ENCODE results near the gene TAC1.
"Not testable (repeated sequence)": the region's sequence is repeated elsewhere in the genome, so short reads cannot be mapped to it uniquely, and the experiment has no call there.

Gene TAC1

GRCh38 chr7:97731736-97732564, at the start of gene TAC1:
TSS of gene TAC1 (plus strand) at chr7:97732086. CDS start at chr7:97732613, 527 bp downstream.
- no peak for DNase-seq (ENCODE audit: low spot score)

- DNase-seq (ENCODE audit: low spot score), result no peak
Observed at GRCh38 chr7:97685952-97686351, 45.9 kb upstream of the TAC1 start.

- DNase-seq (ENCODE audit: low spot score), result no peak
Observed at GRCh38 chr7:97693586-97693985, 38.3 kb upstream of the TAC1 start.

GRCh38 chr7:97694355-97694754, 37.5 kb upstream of the TAC1 start:
- no peak for DNase-seq (ENCODE audit: low spot score)

GRCh38 chr7:97697396-97697795, 34.5 kb upstream of the TAC1 start:
- DNase-seq (ENCODE audit: low spot score), result no peak

GRCh38 chr7:97722386-97722785, 9.5 kb upstream of the TAC1 start:
- no peak for DNase-seq (ENCODE audit: low spot score)

GRCh38 chr7:97732565-97733275, 834 bp downstream of the TAC1 start:
- no peak for DNase-seq (ENCODE audit: low spot score)

- no peak for DNase-seq (ENCODE audit: low spot score)
Observed at GRCh38 chr7:97733276-97734161, 1.6 kb downstream of the TAC1 start.

- no peak for DNase-seq (ENCODE audit: low spot score)
Observed at GRCh38 chr7:97734255-97734654, 2.4 kb downstream of the TAC1 start.

GRCh38 chr7:97735075-97735474, 3.2 kb downstream of the TAC1 start:
- DNase-seq (ENCODE audit: low spot score), result no peak

- DNase-seq (ENCODE audit: low spot score), result no peak
Observed at GRCh38 chr7:97748482-97748881, 16.6 kb downstream of the TAC1 start.

GRCh38 chr7:97751566-97751965, 19.7 kb downstream of the TAC1 start:
- no peak for DNase-seq (ENCODE audit: low spot score)

- DNase-seq (ENCODE audit: low spot score), result no peak
Observed at GRCh38 chr7:97752215-97752614, 20.3 kb downstream of the TAC1 start.

GRCh38 chr7:97757824-97758223, 25.9 kb downstream of the TAC1 start:
- no peak for DNase-seq (ENCODE audit: low spot score)

- DNase-seq (ENCODE audit: low spot score), result no peak
Observed at GRCh38 chr7:97770850-97771249, 39.0 kb downstream of the TAC1 start.

- DNase-seq (ENCODE audit: low spot score), result no peak
Observed at GRCh38 chr7:97771576-97771975, 39.7 kb downstream of the TAC1 start.

- DNase-seq (ENCODE audit: low spot score), result no peak
Observed at GRCh38 chr7:97772045-97772901, 40.4 kb downstream of the TAC1 start.

GRCh38 chr7:97786398-97786797, 54.5 kb downstream of the TAC1 start:
- not testable (repeated sequence) for DNase-seq (ENCODE audit: low spot score)

All from germinal center (tissue), 1 donor.